ENCODE data around the gene MCTP2. TPM values are rescaled to one million over a fixed set of nuclear protein-coding genes. Genes with fewer than 3 reads are reported as not detected.

The MCTP2 gene
- total and polyA plus RNA-seq, 2 experiments from 2014 or later, result 8.1 to 23.3 TPM

DNA sequence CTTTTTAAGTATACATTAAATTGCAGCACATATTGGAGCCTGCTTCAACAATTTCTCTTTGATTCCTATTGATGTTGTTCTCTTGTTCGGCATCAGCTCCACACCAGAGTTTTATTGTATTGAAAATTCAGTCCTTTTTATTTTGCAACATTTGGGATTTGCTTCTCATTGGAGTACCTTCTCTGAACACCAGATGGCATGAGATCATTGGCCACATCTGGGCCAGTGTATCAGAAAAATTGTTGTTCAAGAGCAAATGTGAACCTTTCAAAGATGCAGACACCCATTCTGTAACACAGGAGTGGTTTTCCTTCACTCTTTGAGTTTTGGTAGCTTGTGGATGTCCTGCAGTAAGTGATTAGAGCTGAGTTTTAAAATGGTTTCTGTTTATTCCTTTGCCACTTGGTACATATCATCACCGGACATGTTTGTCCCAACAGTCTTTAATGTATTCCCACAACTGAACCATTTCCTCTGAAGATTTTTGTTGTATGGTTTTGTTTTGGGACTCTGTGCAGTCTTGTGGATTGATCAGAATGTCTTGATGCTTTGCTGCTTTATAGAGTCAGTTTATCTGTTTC lies 96.1 kb downstream of the MCTP2 start:
- H3K4me3 ChIP-seq, result no peak overlapping the region
- no peaks in the 10 kb centered on the region for H4K20me1 ChIP-seq (ENCODE audit: insufficient read depth, poor library complexity, severe bottlenecking)
- no peaks in the 10 kb centered on the region for H3K36me3 ChIP-seq (replicated peaks; ENCODE audit: insufficient read depth, low read depth)
- no peaks in the 10 kb centered on the region for H3K4me1 ChIP-seq (ENCODE audit: insufficient read depth)
- no peaks in the 10 kb centered on the region for H3K9me2 ChIP-seq (replicated peaks; ENCODE audit: insufficient read depth)
- DNase-seq (ENCODE audit: low spot score), result peak; percentile 56
- H3K27ac ChIP-seq, result no peak overlapping the region
- no peak for TF ChIP-seq EZH2 (IDR thresholded peaks at IDR 0.05; ENCODE audit: borderline replicate concordance)
- TF ChIP-seq, protein P1, sequence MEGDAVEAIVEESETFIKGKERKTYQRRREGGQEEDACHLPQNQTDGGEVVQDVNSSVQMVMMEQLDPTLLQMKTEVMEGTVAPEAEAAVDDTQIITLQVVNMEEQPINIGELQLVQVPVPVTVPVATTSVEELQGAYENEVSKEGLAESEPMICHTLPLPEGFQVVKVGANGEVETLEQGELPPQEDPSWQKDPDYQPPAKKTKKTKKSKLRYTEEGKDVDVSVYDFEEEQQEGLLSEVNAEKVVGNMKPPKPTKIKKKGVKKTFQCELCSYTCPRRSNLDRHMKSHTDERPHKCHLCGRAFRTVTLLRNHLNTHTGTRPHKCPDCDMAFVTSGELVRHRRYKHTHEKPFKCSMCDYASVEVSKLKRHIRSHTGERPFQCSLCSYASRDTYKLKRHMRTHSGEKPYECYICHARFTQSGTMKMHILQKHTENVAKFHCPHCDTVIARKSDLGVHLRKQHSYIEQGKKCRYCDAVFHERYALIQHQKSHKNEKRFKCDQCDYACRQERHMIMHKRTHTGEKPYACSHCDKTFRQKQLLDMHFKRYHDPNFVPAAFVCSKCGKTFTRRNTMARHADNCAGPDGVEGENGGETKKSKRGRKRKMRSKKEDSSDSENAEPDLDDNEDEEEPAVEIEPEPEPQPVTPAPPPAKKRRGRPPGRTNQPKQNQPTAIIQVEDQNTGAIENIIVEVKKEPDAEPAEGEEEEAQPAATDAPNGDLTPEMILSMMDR (IDR thresholded peaks at IDR 0.05; ENCODE audit: poor library complexity), result peak; percentile 79
- no peak for TF ChIP-seq EZH2phosphoT487 (IDR thresholded peaks at IDR 0.05; ENCODE audit: low read depth, severe bottlenecking, unreplicated experiment)
- no peaks in the 10 kb centered on the region for H3K79me2 ChIP-seq
- H2AFZ ChIP-seq, result no peak overlapping the region
- WGBS (ENCODE audit: low lambda C conversion rate, missing lambda C conversion rate), result 69% methylated on average over 2 of the region's 2 CpGs
- H3K4me2 ChIP-seq, result no peak overlapping the region
- H3K9me3 ChIP-seq (ENCODE audit: low read depth), result no peaks in the 10 kb centered on the region
- H3K27me3 ChIP-seq, result no peaks in the 10 kb centered on the region

DNA sequence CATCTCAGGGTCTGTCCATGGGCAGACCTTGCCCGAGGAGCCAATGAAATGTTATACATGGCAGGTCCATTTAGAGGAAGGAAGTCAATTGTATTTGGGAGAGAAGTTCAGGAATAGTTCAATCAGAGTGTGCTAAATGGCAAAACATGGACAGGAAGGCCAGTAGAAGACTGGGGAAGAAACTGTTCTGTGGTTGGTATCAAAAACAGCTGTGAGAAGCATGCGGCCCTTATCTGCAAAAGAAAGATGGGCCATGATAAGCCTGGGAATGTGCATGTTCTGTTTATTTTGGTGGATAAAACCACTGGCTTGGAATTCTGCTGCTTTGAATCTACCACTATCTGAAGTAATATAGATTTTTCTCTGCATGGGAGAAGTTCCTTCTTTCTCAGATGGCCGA lies 100.4 kb downstream of the MCTP2 start:
- H3K9me2 ChIP-seq (replicated peaks; ENCODE audit: insufficient read depth), result no peaks in the 10 kb centered on the region
- no peak overlapping the region for H3K4me2 ChIP-seq
- no peak for DNase-seq (ENCODE audit: low spot score)
- H3K36me3 ChIP-seq (replicated peaks; ENCODE audit: insufficient read depth, low read depth), result no peaks in the 10 kb centered on the region
- no peak for TF ChIP-seq EZH2phosphoT487 (IDR thresholded peaks at IDR 0.05; ENCODE audit: low read depth, severe bottlenecking, unreplicated experiment)
- no peak for TF ChIP-seq EZH2 (IDR thresholded peaks at IDR 0.05; ENCODE audit: borderline replicate concordance)
- TF ChIP-seq, protein P1 (IDR thresholded peaks at IDR 0.05; ENCODE audit: poor library complexity), result no peak
- H3K27ac ChIP-seq, result no peak overlapping the region
- H3K27me3 ChIP-seq, result no peaks in the 10 kb centered on the region
- H4K20me1 ChIP-seq (ENCODE audit: insufficient read depth, poor library complexity, severe bottlenecking), result no peaks in the 10 kb centered on the region
- H3K4me3 ChIP-seq, result no peak overlapping the region
- H2AFZ ChIP-seq, result no peak overlapping the region
- WGBS (ENCODE audit: low lambda C conversion rate, missing lambda C conversion rate), result 60% methylated on average over 3 of the region's 3 CpGs
- no peaks in the 10 kb centered on the region for H3K4me1 ChIP-seq (ENCODE audit: insufficient read depth)
- no peaks in the 10 kb centered on the region for H3K79me2 ChIP-seq
- no peaks in the 10 kb centered on the region for H3K9me3 ChIP-seq (ENCODE audit: low read depth)

DNA sequence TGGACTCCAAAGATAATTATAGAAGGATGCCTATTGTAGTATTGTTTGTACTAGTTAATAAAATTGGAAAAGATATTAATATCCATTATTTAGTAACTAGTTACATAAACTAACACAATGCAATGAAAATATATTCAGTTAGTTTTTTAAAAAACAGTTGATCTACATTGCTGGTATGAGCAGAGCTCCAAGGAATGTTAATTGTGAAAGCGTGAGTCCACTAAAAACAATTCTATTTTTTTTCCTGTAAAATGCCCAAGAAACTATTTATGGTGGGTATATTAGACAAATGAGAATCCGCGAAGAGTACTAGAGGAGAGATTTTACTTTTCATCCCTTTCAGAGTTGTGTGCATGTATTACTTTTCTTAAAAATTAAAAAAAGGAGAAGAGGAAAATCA lies 104.3 kb downstream of the MCTP2 start:
- no peaks in the 10 kb centered on the region for H3K79me2 ChIP-seq
- no peak overlapping the region for H3K4me3 ChIP-seq
- no peak overlapping the region for H3K4me2 ChIP-seq
- WGBS (ENCODE audit: low lambda C conversion rate, missing lambda C conversion rate), result 80% methylated on average over 3 of the region's 3 CpGs
- TF ChIP-seq EZH2 (IDR thresholded peaks at IDR 0.05; ENCODE audit: borderline replicate concordance) (no peak), EZH2phosphoT487 (IDR thresholded peaks at IDR 0.05; ENCODE audit: low read depth, severe bottlenecking, unreplicated experiment) (no peak)
- TF ChIP-seq, protein P1 (IDR thresholded peaks at IDR 0.05; ENCODE audit: poor library complexity), result no peak
- DNase-seq (ENCODE audit: low spot score), result no peak
- no peaks in the 10 kb centered on the region for H3K9me2 ChIP-seq (replicated peaks; ENCODE audit: insufficient read depth)
- H3K27ac ChIP-seq, result no peak overlapping the region
- peaks cover 4% of the 10 kb centered on the region for H3K36me3 ChIP-seq (replicated peaks; ENCODE audit: insufficient read depth, low read depth)
- H3K27me3 ChIP-seq, result no peaks in the 10 kb centered on the region
- H3K4me1 ChIP-seq (ENCODE audit: insufficient read depth), result no peaks in the 10 kb centered on the region
- H4K20me1 ChIP-seq (ENCODE audit: insufficient read depth, poor library complexity, severe bottlenecking), result no peaks in the 10 kb centered on the region
- H2AFZ ChIP-seq, result no peak overlapping the region
- no peaks in the 10 kb centered on the region for H3K9me3 ChIP-seq (ENCODE audit: low read depth)
